GM10847 (cell line): ENCODE data around the gene SHROOM4.

Experiments used
- POLR2A ChIP-seq: IDR thresholded peaks from 2 replicates; pipeline ENCODE4 v1.6.1; 2011; ENCODE audit not compliant: insufficient read length; ENCODE audit errors: extremely low read depth

SHROOM4 gene

GRCh38 chrX:50812995-50813842 lies 775 bp downstream of the SHROOM4 start:
- TF ChIP-seq POLR2A = no peak

DNA sequence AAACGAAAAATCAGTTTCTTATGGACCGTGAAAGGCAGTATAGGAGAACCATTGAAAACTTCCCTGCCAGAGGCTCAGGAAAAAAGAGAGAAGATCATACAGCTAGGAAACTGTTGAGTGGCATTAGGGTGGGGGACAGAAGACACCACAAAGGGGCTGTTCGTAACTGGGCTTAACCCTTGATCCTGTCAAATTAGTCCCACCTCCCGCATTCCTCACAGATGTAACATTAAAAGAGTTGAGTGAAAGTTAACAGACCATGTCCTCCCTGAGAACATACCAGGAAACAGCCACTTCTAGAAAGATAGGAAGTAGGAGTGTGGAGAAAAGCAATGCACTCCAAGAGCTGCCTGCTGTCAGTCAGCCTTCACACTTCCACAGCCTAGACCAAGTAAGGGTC lies 8.7 kb downstream of the SHROOM4 start:
- no peak for TF ChIP-seq POLR2A

DNA sequence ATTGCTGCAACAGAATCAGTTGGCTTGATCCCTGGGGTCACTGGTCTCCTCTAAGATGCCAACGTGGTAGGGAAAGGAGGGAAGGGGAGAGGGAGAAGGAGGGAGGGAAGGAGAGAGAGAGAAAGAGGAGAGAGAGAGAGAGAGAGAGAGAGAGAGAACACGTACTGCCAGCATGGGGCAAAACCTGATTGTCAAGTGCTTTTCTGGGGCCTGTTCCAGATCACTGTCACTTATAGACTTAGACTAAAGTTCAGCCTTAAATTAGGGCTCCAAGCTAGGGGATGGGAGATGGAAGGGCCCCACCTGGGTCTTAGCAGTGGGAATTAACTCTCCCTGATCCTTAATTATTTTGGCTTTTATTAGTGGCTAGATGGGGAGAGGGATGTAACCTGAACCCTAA lies 12.9 kb downstream of the SHROOM4 start:
- TF ChIP-seq POLR2A = no peak

DNA sequence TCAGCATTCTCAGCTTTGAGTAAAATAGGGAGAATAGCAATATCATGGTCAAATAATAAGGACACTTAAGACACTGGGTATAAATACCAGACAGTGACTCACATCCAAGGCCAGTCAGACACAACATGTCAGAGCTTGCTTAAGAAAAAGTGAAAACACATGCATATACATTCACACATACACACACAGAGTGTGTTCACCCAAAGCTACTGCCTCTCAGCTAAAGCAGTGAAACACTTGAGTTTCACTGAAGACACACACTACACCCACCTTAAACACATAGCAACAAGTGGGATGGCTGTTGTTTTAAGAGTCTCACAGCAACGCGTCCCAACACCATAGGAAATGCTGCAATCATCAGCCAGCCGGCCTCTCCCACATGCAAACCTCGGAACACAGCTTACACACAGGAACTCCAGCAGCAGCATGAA lies 14.4 kb downstream of the SHROOM4 start:
- TF ChIP-seq POLR2A = no peak

- TF ChIP-seq POLR2A = no peak
Measured at GRCh38 chrX:50798783-50799182, 15.2 kb downstream of the SHROOM4 start.

DNA sequence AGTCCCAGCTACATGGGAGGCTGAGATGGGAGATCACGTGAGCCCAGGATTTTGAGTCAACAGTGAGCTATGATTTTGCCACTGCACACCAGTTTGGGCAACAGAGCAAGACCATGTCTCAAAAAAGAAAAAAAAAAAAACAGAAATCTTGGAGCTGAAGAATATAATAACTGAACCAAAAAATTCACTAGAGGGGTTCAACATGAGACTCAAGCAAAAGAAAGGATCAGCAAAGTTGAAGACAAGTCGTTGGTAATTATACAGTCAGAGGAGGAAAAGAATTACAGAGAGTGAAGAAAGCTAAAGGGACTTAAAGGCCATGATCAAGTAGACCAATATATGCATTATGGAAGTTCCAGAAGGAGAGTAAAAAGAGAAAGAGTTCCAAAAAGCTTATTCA lies 26.9 kb downstream of the SHROOM4 start:
- no peak for TF ChIP-seq POLR2A

GRCh38 chrX:50780144-50780543 lies 33.9 kb downstream of the SHROOM4 start:
- TF ChIP-seq POLR2A = no peak

DNA sequence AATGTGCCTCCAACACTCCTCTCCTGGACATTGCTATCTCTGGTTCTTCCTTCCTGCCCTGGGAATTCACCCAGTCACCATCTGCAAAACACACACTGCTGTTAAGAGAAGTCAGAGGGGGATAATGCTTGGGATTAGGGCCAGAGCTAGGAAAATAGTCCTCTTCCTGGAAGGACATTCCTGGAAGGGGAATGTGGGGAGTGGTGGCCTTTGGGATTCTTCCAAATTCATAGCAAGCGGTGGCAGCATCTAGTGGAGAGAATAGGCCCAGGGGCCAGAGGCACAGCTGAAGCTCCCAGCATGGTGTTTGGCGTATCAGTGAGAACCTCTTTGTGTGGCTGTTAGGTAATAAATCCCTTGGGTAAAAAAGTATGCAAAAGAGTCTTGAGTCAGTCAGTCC lies 34.3 kb downstream of the SHROOM4 start:
- TF ChIP-seq POLR2A = no peak

- no peak for TF ChIP-seq POLR2A
Measured at GRCh38 chrX:50778272-50778671, 35.7 kb downstream of the SHROOM4 start.

DNA sequence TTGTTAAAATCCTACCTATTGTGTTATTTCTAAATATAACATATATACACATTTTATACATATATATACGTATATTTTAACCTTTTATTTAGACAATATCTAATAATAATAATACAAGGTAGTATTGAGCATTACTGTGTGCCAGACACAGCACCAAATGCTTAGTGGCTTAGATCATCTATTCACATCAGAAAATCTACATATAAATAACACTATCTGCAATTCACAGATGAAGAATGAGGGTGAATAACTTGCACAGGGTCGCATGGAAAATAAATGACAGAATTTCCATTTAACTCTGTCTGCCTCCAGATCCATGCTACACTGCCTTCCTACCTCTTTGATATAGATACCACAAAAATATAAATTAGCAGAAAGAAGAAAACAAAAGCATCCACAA lies 37.7 kb downstream of the SHROOM4 start:
- TF ChIP-seq POLR2A = no peak

- TF ChIP-seq POLR2A = no peak
Measured at GRCh38 chrX:50771382-50771781, 42.6 kb downstream of the SHROOM4 start.

GRCh38 chrX:50770702-50771101 lies 43.3 kb downstream of the SHROOM4 start:
- no peak for TF ChIP-seq POLR2A

- no peak for TF ChIP-seq POLR2A
Measured at GRCh38 chrX:50769389-50770063, 44.5 kb downstream of the SHROOM4 start.

DNA sequence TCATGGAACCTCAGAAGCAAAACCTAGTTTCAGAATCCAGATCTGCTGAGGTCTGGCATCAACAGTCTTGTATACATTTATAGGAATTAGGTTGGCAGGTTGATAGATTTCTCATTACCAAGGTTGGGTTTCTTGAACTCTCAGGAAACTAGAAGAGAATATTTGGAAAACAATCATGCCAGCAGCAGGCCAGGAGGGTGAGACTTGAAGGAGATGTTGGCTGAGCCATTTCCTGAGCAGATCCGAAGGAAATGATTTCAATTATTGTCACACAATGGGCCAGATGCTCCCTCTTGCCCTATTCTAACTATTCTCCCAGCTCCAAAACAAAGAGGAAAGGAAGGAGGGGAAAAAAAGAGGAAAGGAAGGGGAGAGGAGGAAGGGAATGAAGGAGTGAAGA lies 45.2 kb downstream of the SHROOM4 start:
- no peak for TF ChIP-seq POLR2A

GRCh38 chrX:50765986-50766385 lies 48.0 kb downstream of the SHROOM4 start:
- TF ChIP-seq POLR2A = no peak

- TF ChIP-seq POLR2A = no peak
Measured at GRCh38 chrX:50762578-50762977, 51.4 kb downstream of the SHROOM4 start.

- no peak for TF ChIP-seq POLR2A
Measured at GRCh38 chrX:50756276-50756675, 57.7 kb downstream of the SHROOM4 start.

- no peak for TF ChIP-seq POLR2A
Measured at GRCh38 chrX:50751091-50751490, 62.9 kb downstream of the SHROOM4 start.
